ENCODE results near the gene OR6B3.

The OR6B3 gene

GRCh38 chr2:240077442-240077841, 24.1 kb upstream of the OR6B3 start:
- H3K4me3 ChIP-seq (ENCODE audit: insufficient read length, low read depth) = no peak overlapping the region
- H3K9ac ChIP-seq (ENCODE audit: insufficient read length, low read depth) = no peak overlapping the region
- H3K4me1 ChIP-seq (ENCODE audit: insufficient read depth, insufficient read length) = no peaks in the 10 kb centered on the region
- TF ChIP-seq ZNF274 (IDR thresholded peaks at IDR 0.05; ENCODE audit: low read depth, low read length) (no peak), YY1 (IDR thresholded peaks at IDR 0.05; ENCODE audit: insufficient read depth, insufficient read length) (no peak), SUZ12 (IDR thresholded peaks at IDR 0.05; ENCODE audit: extremely low read depth, insufficient read depth, insufficient read length) (no peak)
- DNase-seq (ENCODE audit: low read depth, low spot score) = no peak
- no peaks in the 10 kb centered on the region for H3K27me3 ChIP-seq (ENCODE audit: insufficient read depth, insufficient read length)
- H3K9me3 ChIP-seq (ENCODE audit: insufficient read depth, low read length) = peaks cover 26% of the 10 kb centered on the region
- no peaks in the 10 kb centered on the region for H3K36me3 ChIP-seq (ENCODE audit: insufficient read depth, insufficient read length, low read length)

GRCh38 chr2:240074545-240074944, 21.2 kb upstream of the OR6B3 start:
- H3K4me1 ChIP-seq (ENCODE audit: insufficient read depth, insufficient read length) = no peaks in the 10 kb centered on the region
- no peaks in the 10 kb centered on the region for H3K36me3 ChIP-seq (ENCODE audit: insufficient read depth, insufficient read length, low read length)
- no peak for TF ChIP-seq SUZ12 (IDR thresholded peaks at IDR 0.05; ENCODE audit: extremely low read depth, insufficient read depth, insufficient read length)
- TF ChIP-seq YY1 (IDR thresholded peaks at IDR 0.05; ENCODE audit: insufficient read depth, insufficient read length) = no peak
- TF ChIP-seq ZNF274 (IDR thresholded peaks at IDR 0.05; ENCODE audit: low read depth, low read length) = no peak
- H3K4me3 ChIP-seq (ENCODE audit: insufficient read length, low read depth) = no peak overlapping the region
- no peak for DNase-seq (ENCODE audit: low read depth, low spot score)
- H3K9ac ChIP-seq (ENCODE audit: insufficient read length, low read depth) = no peak overlapping the region
- no peaks in the 10 kb centered on the region for H3K27me3 ChIP-seq (ENCODE audit: insufficient read depth, insufficient read length)
- peaks cover 26% of the 10 kb centered on the region for H3K9me3 ChIP-seq (ENCODE audit: insufficient read depth, low read length)

DNA sequence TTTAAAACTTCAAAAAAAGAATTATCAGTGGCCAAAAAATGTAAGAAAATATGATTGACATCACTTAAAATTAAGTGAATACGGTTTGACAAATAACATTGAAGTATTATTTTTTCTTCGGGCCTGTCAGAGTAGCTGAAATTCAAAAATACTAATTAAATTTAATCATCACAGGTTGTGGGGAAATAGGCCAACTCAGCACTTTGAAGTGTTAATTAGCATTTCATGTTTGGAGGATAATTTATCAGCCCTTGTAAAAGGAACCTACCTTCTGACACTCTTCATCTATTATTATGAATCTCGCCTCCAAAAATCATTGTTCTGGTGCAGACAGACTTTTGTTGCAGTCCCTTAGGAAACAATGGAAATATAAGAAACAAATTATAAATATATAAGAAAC, 17.6 kb upstream of the OR6B3 start:
- Histone ChIP-seq H3K36me3 (ENCODE audit: insufficient read depth, insufficient read length, low read length) (no peaks in the 10 kb centered on the region), H3K9me3 (ENCODE audit: insufficient read depth, low read length) (peaks cover 4% of the 10 kb centered on the region; the same call in 1 of the 2 replicates), H3K27me3 (ENCODE audit: insufficient read depth, insufficient read length) (no peaks in the 10 kb centered on the region), H3K4me1 (ENCODE audit: insufficient read depth, insufficient read length) (no peaks in the 10 kb centered on the region), H3K9ac (ENCODE audit: insufficient read length, low read depth) (no peak overlapping the region), H3K4me3 (ENCODE audit: insufficient read length, low read depth) (no peak overlapping the region)
- no peak for TF ChIP-seq ZNF274 (IDR thresholded peaks at IDR 0.05; ENCODE audit: low read depth, low read length)
- DNase-seq (ENCODE audit: low read depth, low spot score) = no peak

- H3K27me3 ChIP-seq (ENCODE audit: insufficient read depth, insufficient read length) = no peaks in the 10 kb centered on the region
- H3K4me1 ChIP-seq (ENCODE audit: insufficient read depth, insufficient read length) = no peaks in the 10 kb centered on the region
- no peak for TF ChIP-seq SUZ12 (IDR thresholded peaks at IDR 0.05; ENCODE audit: extremely low read depth, insufficient read depth, insufficient read length)
- TF ChIP-seq ZNF274 (IDR thresholded peaks at IDR 0.05; ENCODE audit: low read depth, low read length) = no peak
- no peak for TF ChIP-seq YY1 (IDR thresholded peaks at IDR 0.05; ENCODE audit: insufficient read depth, insufficient read length)
- H3K9ac ChIP-seq (ENCODE audit: insufficient read length, low read depth) = no peak overlapping the region
- DNase-seq (ENCODE audit: low read depth, low spot score) = no peak
- H3K36me3 ChIP-seq (ENCODE audit: insufficient read depth, insufficient read length, low read length) = no peaks in the 10 kb centered on the region
- H3K4me3 ChIP-seq (ENCODE audit: insufficient read length, low read depth) = no peak overlapping the region
- peaks cover 4% of the 10 kb centered on the region; the same call in 1 of the 2 replicates for H3K9me3 ChIP-seq (ENCODE audit: insufficient read depth, low read length)
Observed at GRCh38 chr2:240069829-240070228, 16.5 kb upstream of the OR6B3 start.

DNA sequence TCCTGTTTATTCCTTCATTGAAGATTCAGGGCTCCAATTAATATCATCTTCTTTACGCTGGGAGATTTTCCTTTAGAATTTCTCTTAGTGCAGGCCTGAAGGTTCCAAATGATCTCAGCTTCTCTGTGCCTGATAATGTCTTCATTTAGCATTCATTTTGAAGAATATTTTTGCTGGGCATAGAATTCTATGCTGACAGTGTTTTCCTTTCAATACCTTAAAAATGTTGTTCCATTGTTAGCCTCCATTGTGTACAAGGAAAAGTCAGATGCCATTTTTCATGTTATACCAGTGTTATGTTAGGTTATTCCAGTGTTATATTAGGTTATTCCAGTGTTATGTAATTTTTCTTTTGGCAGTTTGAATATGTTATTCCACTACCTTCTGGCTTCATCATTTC, 14.9 kb upstream of the OR6B3 start:
- no peaks in the 10 kb centered on the region for H3K36me3 ChIP-seq (ENCODE audit: insufficient read depth, insufficient read length, low read length)
- H3K4me3 ChIP-seq (ENCODE audit: insufficient read length, low read depth) = no peak overlapping the region
- DNase-seq (ENCODE audit: low read depth, low spot score) = no peak
- no peaks in the 10 kb centered on the region for H3K27me3 ChIP-seq (ENCODE audit: insufficient read depth, insufficient read length)
- no peak overlapping the region for H3K9ac ChIP-seq (ENCODE audit: insufficient read length, low read depth)
- no peaks in the 10 kb centered on the region for H3K4me1 ChIP-seq (ENCODE audit: insufficient read depth, insufficient read length)
- no peak for TF ChIP-seq ZNF274 (IDR thresholded peaks at IDR 0.05; ENCODE audit: low read depth, low read length)
- TF ChIP-seq YY1 (IDR thresholded peaks at IDR 0.05; ENCODE audit: insufficient read depth, insufficient read length) = no peak
- no peak for TF ChIP-seq SUZ12 (IDR thresholded peaks at IDR 0.05; ENCODE audit: extremely low read depth, insufficient read depth, insufficient read length)
- peaks cover 4% of the 10 kb centered on the region; the same call in 1 of the 2 replicates for H3K9me3 ChIP-seq (ENCODE audit: insufficient read depth, low read length)

GRCh38 chr2:240066489-240066888, 13.2 kb upstream of the OR6B3 start:
- TF ChIP-seq YY1 (IDR thresholded peaks at IDR 0.05; ENCODE audit: insufficient read depth, insufficient read length) (no peak), SUZ12 (IDR thresholded peaks at IDR 0.05; ENCODE audit: extremely low read depth, insufficient read depth, insufficient read length) (no peak), ZNF274 (IDR thresholded peaks at IDR 0.05; ENCODE audit: low read depth, low read length) (no peak)
- DNase-seq (ENCODE audit: low read depth, low spot score) = no peak
- Histone ChIP-seq H3K9ac (ENCODE audit: insufficient read length, low read depth) (no peak overlapping the region), H3K4me3 (ENCODE audit: insufficient read length, low read depth) (no peak overlapping the region), H3K9me3 (ENCODE audit: insufficient read depth, low read length) (peaks cover 10% of the 10 kb centered on the region; the same call in 1 of the 2 replicates), H3K36me3 (ENCODE audit: insufficient read depth, insufficient read length, low read length) (no peaks in the 10 kb centered on the region), H3K4me1 (ENCODE audit: insufficient read depth, insufficient read length) (no peaks in the 10 kb centered on the region), H3K27me3 (ENCODE audit: insufficient read depth, insufficient read length) (no peaks in the 10 kb centered on the region)

DNA sequence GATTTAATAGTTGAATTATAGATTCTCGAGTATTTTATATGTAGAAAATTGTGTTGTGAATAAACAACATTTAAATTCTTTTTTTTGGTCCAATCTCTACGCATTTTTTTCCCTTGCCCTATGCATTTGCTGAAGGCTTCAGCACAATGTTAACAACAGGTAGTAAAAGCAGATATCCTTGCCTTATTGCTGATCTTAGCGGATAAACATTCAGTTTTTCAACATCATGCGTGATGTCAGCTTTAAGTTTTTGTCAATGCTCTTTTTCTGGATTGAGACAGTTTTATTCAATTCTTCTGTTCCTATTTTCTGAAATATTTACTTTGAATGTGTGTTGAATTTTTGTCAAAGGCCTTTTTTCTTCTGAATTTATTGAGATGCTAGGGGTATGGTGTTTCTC, 11.6 kb upstream of the OR6B3 start:
- H3K4me3 ChIP-seq (ENCODE audit: insufficient read length, low read depth) = no peak overlapping the region
- DNase-seq (ENCODE audit: low read depth, low spot score) = no peak
- no peak overlapping the region for H3K9ac ChIP-seq (ENCODE audit: insufficient read length, low read depth)
- no peaks in the 10 kb centered on the region for H3K27me3 ChIP-seq (ENCODE audit: insufficient read depth, insufficient read length)
- peaks cover 10% of the 10 kb centered on the region; the same call in 1 of the 2 replicates for H3K9me3 ChIP-seq (ENCODE audit: insufficient read depth, low read length)
- H3K4me1 ChIP-seq (ENCODE audit: insufficient read depth, insufficient read length) = no peaks in the 10 kb centered on the region
- TF ChIP-seq YY1 (IDR thresholded peaks at IDR 0.05; ENCODE audit: insufficient read depth, insufficient read length) (no peak), ZNF274 (IDR thresholded peaks at IDR 0.05; ENCODE audit: low read depth, low read length) (no peak), SUZ12 (IDR thresholded peaks at IDR 0.05; ENCODE audit: extremely low read depth, insufficient read depth, insufficient read length) (no peak)
- no peaks in the 10 kb centered on the region for H3K36me3 ChIP-seq (ENCODE audit: insufficient read depth, insufficient read length, low read length)

Measured in NT2/D1 (cell line).